ENCODE data around the gene ARHGAP42. TPM values are rescaled to one million over a fixed set of nuclear protein-coding genes. Genes with fewer than 3 reads are reported as not detected.

Gene ARHGAP42
- total and polyA plus RNA-seq, 2 of the 4 experiments (the other 2 are of a cell fraction), result 2.9 to 7.3 TPM

- Histone ChIP-seq H3K4me1 (ENCODE audit: control insufficient read depth, insufficient read depth, low read length) (no peaks in the 10 kb centered on the region), H4K91ac (ENCODE audit: insufficient read depth, low read depth, low read length) (no peak overlapping the region), H2BK120ac (ENCODE audit: low read depth, low read length) (no peak overlapping the region), H3K27me3 (ENCODE audit: control insufficient read depth, insufficient read depth, low read length) (no peaks in the 10 kb centered on the region), H4K5ac (ENCODE audit: low read depth, low read length) (no peak overlapping the region), H4K20me1 (ENCODE audit: insufficient read depth, low read length) (no peaks in the 10 kb centered on the region), H3K4me2 (ENCODE audit: low read depth, low read length) (no peak overlapping the region), H2BK15ac (ENCODE audit: low read depth, low read length) (no peak overlapping the region), H3K18ac (ENCODE audit: low read depth, low read length) (no peak overlapping the region), H3K9me3 (ENCODE audit: control insufficient read depth, insufficient read depth, low read length) (0 out of 2 replicates have a peak, but pooled peaks cover 2% of the 10 kb centered on the region), H2AK5ac (ENCODE audit: low read depth, low read length) (no peak overlapping the region), H2BK5ac (ENCODE audit: low read depth, low read length, poor library complexity, severe bottlenecking) (no peak overlapping the region), H2AK9ac (replicated peaks; ENCODE audit: low read depth, low read length, poor library complexity) (no peak overlapping the region), H3K4me3 (ENCODE audit: insufficient read depth, low read depth, low read length) (no peak overlapping the region), H2AFZ (replicated peaks; ENCODE audit: low read length, poor library complexity) (no peak overlapping the region), H3K9ac (ENCODE audit: low read depth, low read length) (no peak overlapping the region), H2BK20ac (ENCODE audit: low read depth, low read length) (no peak overlapping the region), H3K27ac (ENCODE audit: insufficient read depth, low read length) (no peak overlapping the region), H4K8ac (ENCODE audit: low read depth in 2 of 2, low read length in 2 of 2) (no peak overlapping the region), H3K36me3 (ENCODE audit: control insufficient read depth, insufficient read depth, low read length) (no peaks in the 10 kb centered on the region), H3K4ac (ENCODE audit: low read depth, low read length) (no peak overlapping the region), H3K23ac (ENCODE audit: low read depth, low read length) (no peak overlapping the region), H3K56ac (ENCODE audit: extremely low read depth, insufficient read depth, low read length) (no peak overlapping the region), H3K14ac (replicated peaks; ENCODE audit: low read depth, low read length) (no peak overlapping the region), H3K9me1 (ENCODE audit: insufficient read depth, low read length) (no peaks in the 10 kb centered on the region), H3K79me1 (ENCODE audit: low read depth in 1 of 2, low read length in 2 of 2) (no peaks in the 10 kb centered on the region)
- WGBS, 2 experiments (ENCODE audit: extremely low coverage in 2 of 2, insufficient read length in 1 of 2), result 100% methylated on average over 2 of the region's 4 CpGs; no CpG with 5 or more reads in 1 of the 2 experiments
- ATAC-seq (ENCODE audit: low read depth) (no peak), DNase-seq (no peak)
- ChIA-PET POLR2A (ENCODE audit: unreplicated experiment) (no interaction called here), CTCF (no interaction called here)
- dilution Hi-C loops (cut with HindIII; ENCODE audit: low sequenced_read_pairs, unreplicated experiment), result no loop called here
- no TSS peak for BruUV-seq (replicated peaks)
- in situ Hi-C loops (cut with MboI; ENCODE audit: low sequenced_read_pairs), result no loop called here
- TF ChIP-seq CHD1 (IDR thresholded peaks at IDR 0.05; ENCODE audit: low read depth, low read length) (no peak), RCOR1 (IDR thresholded peaks at IDR 0.05; ENCODE audit: insufficient replicate concordance, low read length) (no peak), NFE2L2 (IDR thresholded peaks at IDR 0.05; ENCODE audit: low read depth, low read length) (no peak), RAD21 (IDR thresholded peaks at IDR 0.05; ENCODE audit: low read length) (no peak), BHLHE40 (IDR thresholded peaks at IDR 0.05; ENCODE audit: low read depth, low read length) (no peak), ELK1 (IDR thresholded peaks at IDR 0.05; ENCODE audit: borderline replicate concordance, low read depth, low read length) (no peak), RFX5 (IDR thresholded peaks at IDR 0.05; ENCODE audit: low read depth, low read length) (no peak), POLR2A (IDR thresholded peaks at IDR 0.05; ENCODE audit: low read depth, low read length) (no peak), CTCF (conservative IDR thresholded peaks at IDR 0.05; ENCODE audit: low read depth, low read length) (no peak), FOS (IDR thresholded peaks at IDR 0.05; ENCODE audit: low read depth, low read length) (no peak), MAZ (IDR thresholded peaks at IDR 0.05; ENCODE audit: borderline replicate concordance, low read depth, low read length) (no peak), MXI1 (IDR thresholded peaks at IDR 0.05; ENCODE audit: borderline replicate concordance, low read depth, low read length) (no peak), CEBPB (IDR thresholded peaks at IDR 0.05; ENCODE audit: low read depth, low read length) (no peak), SMC3 (IDR thresholded peaks at IDR 0.05; ENCODE audit: low read depth, low read length) (no peak), MAFK (IDR thresholded peaks at IDR 0.05; ENCODE audit: low read depth, low read length) (no peak)
- TF ChIP-seq, protein P1, sequence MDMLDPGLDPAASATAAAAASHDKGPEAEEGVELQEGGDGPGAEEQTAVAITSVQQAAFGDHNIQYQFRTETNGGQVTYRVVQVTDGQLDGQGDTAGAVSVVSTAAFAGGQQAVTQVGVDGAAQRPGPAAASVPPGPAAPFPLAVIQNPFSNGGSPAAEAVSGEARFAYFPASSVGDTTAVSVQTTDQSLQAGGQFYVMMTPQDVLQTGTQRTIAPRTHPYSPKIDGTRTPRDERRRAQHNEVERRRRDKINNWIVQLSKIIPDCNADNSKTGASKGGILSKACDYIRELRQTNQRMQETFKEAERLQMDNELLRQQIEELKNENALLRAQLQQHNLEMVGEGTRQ (IDR thresholded peaks at IDR 0.05; ENCODE audit: low read depth, low read length), result no peak
- intact Hi-C loops (cut with micrococcal nuclease), result no loop called here
These were observed 39.2 kb upstream of the ARHGAP42 start for GRCh38 chr11:100647861-100648260.

Measured in IMR-90 (cell line).